HG02885 (cell line): ENCODE results near the gene PTH2.

Experiments used
- ATAC-seq: cut with Tn5 transposase; IDR thresholded peaks from one replicate; pipeline ENCODE4 v1.9.1; 2021; ENCODE audit warnings: mild to moderate bottlenecking; ENCODE audit not compliant: unreplicated experiment, poor library complexity

The PTH2 gene

GRCh38 chr19:49415102-49415809 lies 8.0 kb downstream of the PTH2 start:
- ATAC-seq = no peak

DNA sequence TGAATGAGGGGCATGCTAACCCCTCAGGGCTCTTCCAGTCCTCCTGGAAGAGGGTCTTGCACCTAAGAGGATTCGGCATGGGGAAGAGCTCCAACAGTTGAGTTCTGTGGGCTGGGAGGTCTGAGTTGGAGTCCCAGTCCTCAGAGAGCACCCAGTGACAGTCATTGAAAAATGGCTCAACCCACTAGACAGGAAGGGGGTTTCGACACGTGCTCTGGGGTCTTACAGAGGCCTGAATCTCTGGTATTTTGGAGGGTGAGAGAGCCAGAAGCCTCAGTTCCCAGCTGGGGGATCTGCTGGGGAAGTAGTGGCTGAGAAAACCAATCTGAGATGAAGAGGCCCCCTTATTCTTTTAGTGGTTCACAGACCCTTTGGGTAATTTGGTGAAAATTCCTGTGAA lies 9.0 kb downstream of the PTH2 start:
- ATAC-seq = no peak

DNA sequence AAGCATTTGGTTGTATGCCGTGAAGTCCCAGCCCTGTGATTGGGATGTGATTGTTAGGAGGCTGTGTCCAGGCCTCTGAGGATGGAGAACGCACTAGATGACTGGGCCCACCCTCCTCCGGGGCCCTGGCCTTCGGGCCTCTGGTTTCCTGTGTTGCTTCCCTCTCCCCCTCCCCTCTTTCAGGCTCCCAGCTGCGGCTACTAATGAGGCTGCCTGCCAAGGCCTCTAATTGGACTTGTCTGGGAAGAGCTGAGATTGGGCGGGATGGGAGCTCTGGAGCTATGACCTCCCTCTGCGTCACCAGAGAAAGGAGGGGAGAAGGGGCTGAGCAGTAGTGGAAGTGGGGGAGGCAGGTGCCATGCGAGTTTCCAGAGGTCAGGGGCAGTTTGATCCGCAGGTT lies 9.9 kb downstream of the PTH2 start:
- ATAC-seq = no peak

GRCh38 chr19:49411681-49412326 lies 11.4 kb downstream of the PTH2 start:
- ATAC-seq = no peak

GRCh38 chr19:49409441-49410029 lies 13.7 kb downstream of the PTH2 start:
- ATAC-seq = no peak

DNA sequence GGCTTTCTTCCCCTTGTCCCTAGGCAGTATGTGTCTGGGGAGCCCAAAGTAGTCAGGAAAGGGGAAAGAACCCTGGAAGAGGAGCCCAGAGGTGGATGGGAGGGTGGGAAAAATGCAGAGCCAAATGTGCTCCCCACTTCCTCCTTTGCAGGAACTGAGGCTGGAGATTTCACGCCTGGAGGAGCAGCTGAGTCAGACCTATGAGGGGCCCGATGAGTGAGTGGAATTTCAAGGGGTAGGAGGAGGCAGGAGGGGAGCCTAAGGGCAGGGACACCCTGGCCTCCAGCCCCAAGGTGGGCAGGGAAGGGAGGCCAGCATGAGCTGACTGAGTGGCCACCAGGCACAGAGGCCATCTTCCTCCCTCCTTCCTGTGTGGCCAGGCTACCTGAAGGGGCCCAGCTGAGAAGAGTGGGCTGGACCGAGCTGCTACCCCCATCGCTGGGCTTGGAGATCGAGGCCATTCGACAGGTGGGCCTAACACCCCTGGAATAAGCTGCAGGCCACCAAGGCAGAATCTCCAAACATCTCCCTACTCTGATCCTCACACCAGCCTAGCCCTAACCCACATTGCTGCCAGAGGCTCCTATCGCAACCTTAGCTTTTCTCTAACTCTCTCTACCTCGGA lies 14.3 kb downstream of the PTH2 start:
- ATAC-seq = no peak

DNA sequence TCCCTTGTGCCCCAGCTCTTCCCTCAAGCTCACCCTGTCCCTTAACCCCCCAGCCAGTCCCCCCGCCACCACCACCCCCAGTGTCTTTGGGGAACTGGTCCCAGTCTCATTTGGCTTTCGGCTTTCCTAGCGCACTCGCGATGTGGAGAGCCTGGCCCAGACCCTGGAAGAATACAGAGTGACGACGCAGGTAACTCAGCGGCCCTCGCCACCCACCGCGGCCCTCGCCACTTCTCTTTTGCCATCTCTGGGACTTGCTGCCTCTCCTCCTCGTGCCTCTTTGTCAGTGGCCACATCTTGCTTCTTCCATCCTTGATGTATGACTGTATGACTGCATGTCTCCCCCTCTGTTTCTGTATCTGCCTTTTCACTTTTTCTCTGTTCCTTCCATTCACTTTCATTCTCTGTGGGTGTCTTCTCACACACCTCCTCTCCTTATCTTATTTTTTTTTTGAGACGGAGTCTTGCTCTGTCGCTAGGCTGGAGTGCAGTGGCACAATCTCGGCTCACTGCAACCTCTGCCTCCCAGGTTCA lies 15.7 kb downstream of the PTH2 start:
- no peak for ATAC-seq

- no peak for ATAC-seq
Observed at GRCh38 chr19:49407079-49407478, 16.2 kb downstream of the PTH2 start.

DNA sequence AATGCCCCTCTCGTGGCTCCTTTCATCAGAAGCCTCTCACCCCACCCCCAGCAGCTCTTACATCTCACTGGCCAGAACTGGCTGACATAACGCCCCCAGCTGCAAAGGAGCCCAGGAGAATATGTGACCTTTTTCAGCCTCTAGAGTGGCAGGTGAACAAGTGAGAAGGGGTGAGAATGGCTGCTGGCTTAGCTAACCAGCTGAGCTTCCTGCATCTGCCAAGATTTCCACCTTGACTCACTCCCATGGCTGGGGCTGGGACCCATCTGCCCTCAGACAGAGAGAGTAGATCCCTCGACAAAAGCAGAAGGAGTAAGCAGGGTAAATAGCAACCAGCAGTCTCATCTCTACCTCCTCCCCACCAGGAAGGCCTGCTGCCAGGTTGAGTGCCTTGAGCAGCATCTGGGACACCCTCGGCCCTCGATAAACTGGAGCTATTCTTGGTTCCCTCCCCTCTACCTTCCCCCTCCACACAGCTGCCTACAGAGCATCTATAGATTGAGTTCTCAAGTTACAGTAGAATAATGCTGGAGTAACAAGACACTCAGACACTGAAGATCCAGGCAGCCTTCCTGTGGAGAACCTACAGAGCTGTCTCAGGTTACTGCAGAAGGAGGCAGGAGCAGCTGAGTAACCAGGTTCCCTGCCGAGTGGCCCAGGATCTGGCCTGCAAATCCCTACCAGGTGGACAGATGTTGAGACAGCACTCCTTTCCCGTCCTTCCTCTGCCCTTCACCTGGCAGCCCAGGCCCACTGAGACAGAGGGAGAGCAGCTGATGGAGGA lies 19.6 kb downstream of the PTH2 start:
- ATAC-seq = no peak

DNA sequence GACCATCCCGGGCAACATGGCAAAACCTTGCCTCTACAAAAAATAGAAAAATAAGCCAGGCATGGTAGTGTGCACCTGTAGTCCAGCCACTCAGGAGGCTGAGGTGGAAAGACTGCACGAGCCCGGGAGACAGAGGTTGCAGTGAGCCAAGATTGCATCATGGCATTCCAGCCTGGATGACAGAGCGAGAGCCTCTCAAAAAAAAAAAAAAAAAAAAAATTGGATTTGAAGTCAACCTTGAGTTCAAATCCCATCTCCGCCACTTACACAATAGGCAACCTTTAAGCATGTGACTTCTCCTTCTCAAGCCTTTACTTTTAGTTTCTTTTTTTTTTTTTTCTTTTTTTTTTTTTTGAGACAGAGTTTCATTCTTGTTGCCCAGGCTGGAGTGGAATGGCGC lies 23.2 kb downstream of the PTH2 start:
- no peak for ATAC-seq

- ATAC-seq = no peak
Observed at GRCh38 chr19:49398931-49399330, 24.3 kb downstream of the PTH2 start.

DNA sequence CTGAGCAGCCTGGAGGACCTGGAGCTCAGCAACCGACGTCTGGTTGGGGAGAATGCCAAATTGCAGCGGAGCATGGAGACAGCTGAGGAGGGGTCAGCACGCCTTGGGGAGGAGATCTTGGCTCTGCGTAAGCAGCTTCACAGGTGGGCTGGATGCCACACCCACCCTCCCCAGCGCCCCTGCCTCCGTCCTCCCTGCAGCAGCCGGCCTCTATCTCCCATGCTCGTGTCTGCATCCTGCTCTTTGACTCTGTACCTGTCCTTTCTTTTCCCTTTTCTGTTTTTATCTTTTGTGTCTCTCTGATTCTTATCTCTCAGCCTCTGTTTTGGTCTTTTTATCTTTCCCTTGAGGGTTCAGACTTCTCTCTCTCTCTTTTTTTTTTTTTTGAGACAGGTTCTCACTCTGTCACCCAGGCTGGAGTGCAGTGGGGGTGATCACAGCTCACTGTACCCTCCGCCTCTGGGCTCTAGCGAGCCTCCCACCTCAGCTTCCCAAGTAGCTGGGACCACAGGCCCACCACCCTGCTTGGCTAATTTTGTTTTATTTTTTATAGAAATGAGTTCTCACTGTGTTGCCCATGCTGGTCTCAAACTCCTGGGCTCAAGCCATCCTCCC lies 25.1 kb downstream of the PTH2 start:
- ATAC-seq = no peak

DNA sequence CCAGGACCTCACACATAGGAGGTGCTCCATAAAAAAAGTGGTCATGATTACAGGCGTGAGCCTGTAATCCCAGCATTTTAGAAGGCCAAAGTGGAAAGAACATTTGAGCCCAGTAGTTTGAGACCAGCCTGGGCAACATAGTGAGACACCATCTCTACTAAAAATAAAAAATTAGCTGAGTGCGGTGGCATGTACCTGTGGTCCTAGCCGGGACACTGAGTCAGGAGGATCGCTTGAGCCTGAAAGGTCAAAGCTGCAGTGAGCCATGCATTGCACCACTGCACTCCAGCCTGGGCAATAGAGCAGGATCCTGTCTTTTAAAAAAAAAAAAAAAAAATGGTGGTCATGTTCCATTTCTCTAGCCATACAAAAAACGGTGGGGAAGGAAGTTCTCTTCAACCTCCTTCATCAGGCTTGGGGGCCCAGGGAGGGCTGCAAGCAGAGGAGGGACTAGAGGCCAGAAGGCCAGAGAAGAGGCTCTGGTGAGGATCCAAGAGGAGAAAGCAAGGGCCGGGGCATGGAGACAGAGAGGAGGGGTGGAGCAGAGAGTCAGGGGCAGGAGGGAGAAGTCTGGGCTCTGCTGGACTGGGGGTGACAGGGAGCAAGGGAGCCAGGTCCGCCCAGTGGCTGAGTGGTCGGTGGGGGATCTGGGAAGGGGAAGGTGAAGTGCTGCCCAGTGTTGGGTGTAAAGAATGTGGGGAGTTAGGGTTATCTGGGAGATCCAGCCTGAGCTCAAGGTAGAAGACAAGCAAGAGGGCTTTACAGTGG lies 26.3 kb downstream of the PTH2 start:
- no peak for ATAC-seq

- ATAC-seq = no peak
Observed at GRCh38 chr19:49395581-49396407, 27.4 kb downstream of the PTH2 start.

DNA sequence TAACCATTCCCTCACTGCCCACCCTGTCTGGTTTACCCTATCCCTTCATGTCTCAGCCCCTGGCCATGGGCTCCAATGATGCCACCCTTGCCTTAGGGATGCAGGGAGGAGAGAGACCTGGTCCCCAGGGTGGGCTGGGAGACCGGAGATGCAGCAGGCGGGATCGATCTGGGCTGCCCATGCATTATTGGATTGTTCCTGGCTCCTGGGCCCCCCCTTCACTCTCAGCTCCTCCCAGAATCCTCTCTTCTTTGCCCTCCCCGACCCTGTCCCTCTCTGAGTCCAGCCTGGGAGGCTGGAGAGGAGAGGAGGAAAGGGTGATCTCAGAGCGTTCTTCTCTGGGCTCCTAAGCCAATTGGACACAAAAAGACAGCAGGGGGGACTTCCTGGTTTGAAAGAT lies 29.4 kb downstream of the PTH2 start:
- ATAC-seq = no peak

DNA sequence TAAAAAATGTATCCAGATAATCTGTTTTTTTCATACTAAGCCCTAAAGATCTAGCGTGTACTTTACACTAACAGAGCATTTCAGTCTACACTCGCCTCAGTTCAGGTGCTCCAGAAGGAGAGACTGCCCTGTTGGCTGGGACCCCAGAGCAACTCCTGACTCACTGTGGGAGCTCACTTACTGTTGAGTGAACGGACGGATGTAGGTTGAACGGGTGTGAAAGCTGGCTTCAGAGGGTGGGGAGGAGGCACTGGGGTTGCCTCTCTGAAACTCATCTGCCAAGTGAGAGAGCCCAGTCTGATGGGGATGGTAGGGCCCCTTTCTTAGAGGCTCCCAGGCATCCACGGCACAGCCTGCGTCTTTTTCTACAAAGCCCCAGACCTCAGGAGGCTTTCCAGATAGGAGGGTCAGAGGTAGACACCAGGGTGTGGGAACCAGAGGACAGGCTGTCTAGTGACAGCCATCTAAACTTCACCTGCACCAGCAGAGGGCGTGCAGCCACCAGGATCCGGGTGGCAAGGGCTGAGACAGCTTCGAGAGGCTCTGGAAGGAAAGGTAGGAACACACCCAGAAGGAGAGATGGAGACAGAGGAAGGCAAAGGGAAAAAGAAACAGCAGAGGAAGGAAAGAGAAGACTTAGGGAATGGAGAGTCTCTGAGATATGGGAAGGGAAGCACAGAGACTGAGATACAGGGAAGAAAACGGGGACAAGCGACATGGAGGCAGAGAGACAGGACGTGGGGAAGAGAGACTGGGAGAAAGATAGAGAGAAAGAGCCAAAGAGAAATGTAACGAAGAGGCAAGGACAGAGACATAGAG lies 31.5 kb downstream of the PTH2 start:
- no peak for ATAC-seq

DNA sequence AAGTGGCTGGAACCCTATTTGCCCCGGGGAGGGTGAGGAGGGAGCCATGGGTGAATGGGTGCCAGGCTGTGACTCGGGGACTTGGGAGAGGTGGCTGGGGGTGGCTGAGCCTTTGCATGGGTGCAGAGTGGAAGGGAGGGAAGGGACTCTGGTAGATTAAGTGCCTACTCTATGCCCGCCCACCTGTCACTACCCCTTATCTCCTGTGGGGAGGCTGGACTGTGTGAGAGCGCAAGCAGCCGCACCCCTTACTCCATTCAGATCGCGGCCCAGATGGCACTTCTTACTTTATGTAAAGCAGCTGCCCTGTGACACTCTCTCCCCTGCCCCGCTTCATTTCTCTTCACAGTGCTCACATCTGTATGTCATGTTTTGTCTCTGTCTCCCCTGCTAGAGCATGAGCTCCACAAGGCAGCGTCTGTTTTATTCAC lies 32.3 kb downstream of the PTH2 start:
- no peak for ATAC-seq
